Muscle layer of duodenum (tissue), 2 donors: Measurements from ENCODE around the gene TNS3.

Experiments used
- H3K27ac ChIP-seq: one replicate; pipeline ENCODE4 v1.7.0; 2013; ENCODE audit warnings: mild to moderate bottlenecking, low read length
- H3K27me3 ChIP-seq: one replicate; pipeline ENCODE4 v1.7.0; 2013; ENCODE audit warnings: low read depth, mild to moderate bottlenecking, control low read depth, low read length
- H3K36me3 ChIP-seq, 2 donors: one replicate each; pipeline ENCODE4 v1.7.0; 2013; ENCODE audit warnings: low read length in 2 of 2, control low read depth in 1 of 2, mild to moderate bottlenecking in 1 of 2; ENCODE audit not compliant: insufficient read depth in 2 of 2, control insufficient read depth in 1 of 2
- H3K4me1 ChIP-seq, 2 donors: one replicate each; pipeline ENCODE4 v1.7.0; 2013; ENCODE audit warnings: low read length in 2 of 2, mild to moderate bottlenecking in 2 of 2, control low read depth in 1 of 2, moderate library complexity in 1 of 2; ENCODE audit not compliant: insufficient read depth in 2 of 2, control insufficient read depth in 1 of 2
- H3K4me3 ChIP-seq, 2 donors: one replicate each; pipeline ENCODE4 v1.7.0; 2013; ENCODE audit warnings: low read length in 2 of 2, low read depth in 1 of 2, mild to moderate bottlenecking in 1 of 2
- H3K9me3 ChIP-seq, 2 donors: one replicate each; pipeline ENCODE4 v1.7.0; 2013; ENCODE audit warnings: low read length in 2 of 2, control low read depth in 1 of 2, mild to moderate bottlenecking in 1 of 2; ENCODE audit not compliant: control insufficient read depth in 1 of 2
- donor health status: healthy.

Gene TNS3

GRCh38 chr7:47521816-47522561 lies 59.9 kb downstream of the TNS3 start:
- H3K36me3 ChIP-seq: peaks cover 3 to 7% of the 10 kb centered on the region in 2 donors
- no peaks in the 10 kb centered on the region for H3K27me3 ChIP-seq
- peaks cover 5 to 8% of the 10 kb centered on the region in 2 donors for H3K4me1 ChIP-seq
- no peaks in the 10 kb centered on the region for H3K9me3 ChIP-seq
- H3K27ac ChIP-seq: no peak overlapping the region
- H3K4me3 ChIP-seq: no peak overlapping the region

GRCh38 chr7:47521011-47521795 lies 60.7 kb downstream of the TNS3 start:
- Histone ChIP-seq H3K4me1 (peaks cover 5 to 8% of the 10 kb centered on the region in 2 donors), H3K27ac (no peak overlapping the region), H3K27me3 (no peaks in the 10 kb centered on the region), H3K9me3 (no peaks in the 10 kb centered on the region), H3K36me3 (peaks cover 3 to 7% of the 10 kb centered on the region in 2 donors), H3K4me3 (no peak overlapping the region)

- Histone ChIP-seq H3K36me3 (peaks cover 3% of the 10 kb centered on the region in 2 donors), H3K27me3 (no peaks in the 10 kb centered on the region), H3K4me1 (peaks cover 5 to 8% of the 10 kb centered on the region in 2 donors), H3K9me3 (no peaks in the 10 kb centered on the region), H3K4me3 (no peak overlapping the region), H3K27ac (no peak overlapping the region)
Measured at GRCh38 chr7:47520406-47520805, 61.5 kb downstream of the TNS3 start.

GRCh38 chr7:47518827-47519226 lies 63.1 kb downstream of the TNS3 start:
- Histone ChIP-seq H3K27me3 (no peaks in the 10 kb centered on the region), H3K4me1 (peaks cover 12 to 16% of the 10 kb centered on the region in 2 donors), H3K4me3 (no peak overlapping the region), H3K36me3 (no peaks in the 10 kb centered on the region), H3K9me3 (no peaks in the 10 kb centered on the region), H3K27ac (no peak overlapping the region)

GRCh38 chr7:47517821-47518480 lies 64.0 kb downstream of the TNS3 start:
- H3K4me1 ChIP-seq: peaks cover 16 to 23% of the 10 kb centered on the region in 2 donors
- H3K27ac ChIP-seq: no peak overlapping the region
- no peaks in the 10 kb centered on the region for H3K27me3 ChIP-seq
- no peaks in the 10 kb centered on the region for H3K36me3 ChIP-seq
- no peaks in the 10 kb centered on the region for H3K9me3 ChIP-seq
- no peak overlapping the region for H3K4me3 ChIP-seq

- H3K36me3 ChIP-seq: no peaks in the 10 kb centered on the region
- no peak overlapping the region for H3K27ac ChIP-seq
- H3K9me3 ChIP-seq: no peaks in the 10 kb centered on the region
- no peaks in the 10 kb centered on the region for H3K27me3 ChIP-seq
- no peak overlapping the region for H3K4me3 ChIP-seq
- H3K4me1 ChIP-seq: peaks cover 16 to 23% of the 10 kb centered on the region in 2 donors
Measured at GRCh38 chr7:47516985-47517600, 64.8 kb downstream of the TNS3 start.

GRCh38 chr7:47516386-47516785 lies 65.5 kb downstream of the TNS3 start:
- Histone ChIP-seq H3K27ac (no peak overlapping the region), H3K4me3 (no peak overlapping the region), H3K36me3 (no peaks in the 10 kb centered on the region), H3K27me3 (no peaks in the 10 kb centered on the region), H3K4me1 (peaks cover 16 to 23% of the 10 kb centered on the region in 2 donors), H3K9me3 (no peaks in the 10 kb centered on the region)

- Histone ChIP-seq H3K36me3 (no peaks in the 10 kb centered on the region), H3K4me1 (peaks cover 8 to 23% of the 10 kb centered on the region in 2 donors), H3K27me3 (no peaks in the 10 kb centered on the region), H3K9me3 (no peaks in the 10 kb centered on the region), H3K4me3 (no peak overlapping the region), H3K27ac (no peak overlapping the region)
Measured at GRCh38 chr7:47515305-47515834, 66.5 kb downstream of the TNS3 start.

- H3K4me3 ChIP-seq: no peak overlapping the region
- no peaks in the 10 kb centered on the region for H3K36me3 ChIP-seq
- H3K27me3 ChIP-seq: no peaks in the 10 kb centered on the region
- H3K27ac ChIP-seq: no peak overlapping the region
- H3K4me1 ChIP-seq: peaks cover 8 to 19% of the 10 kb centered on the region in 2 donors
- no peaks in the 10 kb centered on the region for H3K9me3 ChIP-seq
Measured at GRCh38 chr7:47514818-47515217, 67.1 kb downstream of the TNS3 start.

GRCh38 chr7:47514367-47514766 lies 67.5 kb downstream of the TNS3 start:
- Histone ChIP-seq H3K36me3 (no peaks in the 10 kb centered on the region), H3K9me3 (no peaks in the 10 kb centered on the region), H3K4me1 (peaks cover 8 to 19% of the 10 kb centered on the region in 2 donors), H3K27ac (no peak overlapping the region), H3K4me3 (no peak overlapping the region), H3K27me3 (no peaks in the 10 kb centered on the region)
